CD4-positive, alpha-beta T cell (primary cell): Measurements from ENCODE around the gene LUZP4. TPM values are rescaled to one million over a fixed set of nuclear protein-coding genes. Genes with fewer than 3 reads are reported as not detected.

ENCODE experiments used
- ATAC-seq: fragments of 200-7000 bp; cut with Tn5 transposase; one replicate; pipeline ENCODE4 v1.10.0; 2022; ENCODE audit warnings: mild to moderate bottlenecking; ENCODE audit not compliant: poor library complexity
- CTCF ChIA-PET: fragments of 350-600 bp; sonication (Branson Sonifier 250); formaldehyde crosslinking; loops from one replicate; lab custom pipeline; 2021; ENCODE audit warnings: antibody characterized with exemption, inconsistent platforms; lab: Charles Lee
- POLR2A ChIA-PET: fragments of 350-600 bp; sonication (Branson Sonifier 250); formaldehyde crosslinking; loops from one replicate; lab custom pipeline; 2021; ENCODE audit warnings: antibody characterized with exemption, inconsistent platforms; lab: Charles Lee
- DNase-seq, 14 experiments: peaks; one replicate each; pipeline ENCODE4 v3.0.0-alpha.2; 2013 to 2020; ENCODE audit warnings: mixed read lengths in 2 of 14
- H3K27ac ChIP-seq, 2 donors: one replicate each; pipeline versions ENCODE4 v1.5.1 to v1.7.0; 2013; ENCODE audit warnings: low read length in 2 of 2, low read depth in 1 of 2, mild to moderate bottlenecking in 1 of 2
- H3K27me3 ChIP-seq, 2 experiments: 1 replicate in 1 of 2; 2 replicates in 1 of 2; pipeline versions ENCODE4 v1.6.1 to v1.7.0; 2013; ENCODE audit warnings: low read length in 2 of 2, control low read depth in 1 of 2, mild to moderate bottlenecking in 1 of 2, moderate library complexity in 1 of 2; ENCODE audit not compliant: insufficient read depth in 2 of 2, control insufficient read depth in 1 of 2
- H3K36me3 ChIP-seq: one replicate; pipeline ENCODE4 v1.6.1; 2013; ENCODE audit warnings: low read length, control low read depth; ENCODE audit not compliant: insufficient read depth
- H3K4me1 ChIP-seq: one replicate; pipeline ENCODE4 v1.6.1; 2013; ENCODE audit warnings: low read length, control low read depth; ENCODE audit not compliant: insufficient read depth
- H3K4me3 ChIP-seq: one replicate; pipeline ENCODE4 v1.5.1; 2013; ENCODE audit warnings: mild to moderate bottlenecking, low read length, moderate library complexity
- H3K9me3 ChIP-seq, 2 experiments: 1 replicate in 1 of 2; 2 replicates in 1 of 2; pipeline versions ENCODE4 v1.6.1 to v1.7.0; 2013; ENCODE audit warnings: low read length in 2 of 2, mild to moderate bottlenecking in 2 of 2, control low read depth in 1 of 2, moderate library complexity in 1 of 2; ENCODE audit not compliant: control insufficient read depth in 1 of 2, insufficient read depth in 1 of 2
- H3K27ac Mint-ChIP-seq: one replicate; pipeline ENCODE4 v1.8.0; 2020; ENCODE audit warnings: mixed read lengths
- H3K27me3 Mint-ChIP-seq: one replicate; pipeline ENCODE4 v1.8.0; 2021; ENCODE audit warnings: mixed read lengths
- H3K36me3 Mint-ChIP-seq: one replicate; pipeline ENCODE4 v1.8.0; 2021; ENCODE audit warnings: low read depth, mixed read lengths
- H3K4me1 Mint-ChIP-seq: one replicate; pipeline ENCODE4 v1.8.0; 2021; ENCODE audit warnings: low read depth, mixed read lengths
- H3K4me3 Mint-ChIP-seq: one replicate; pipeline ENCODE4 v1.8.0; 2020; ENCODE audit warnings: mild to moderate bottlenecking, mixed read lengths
- H3K9me3 Mint-ChIP-seq: one replicate; pipeline ENCODE4 v1.8.0; 2020; ENCODE audit warnings: mixed read lengths
- CTCF ChIP-seq: fragments of 200-600 bp; IDR thresholded peaks from one replicate; pipeline ENCODE4 v1.8.0; 2022; ENCODE audit warnings: antibody characterized with exemption, mild to moderate bottlenecking
- intact Hi-C, 2 experiments: fragments of 100-400 bp; cut with DNase I in 1 of 2; cut with micrococcal nuclease in 1 of 2; formaldehyde crosslinking; loops; one replicate each; pipeline versions ENCODE4 v1.15.1 to v1.9.0; 2023 to 2025; cut with DNase I, micrococcal nuclease
- total RNA-seq, 174 experiments: library from RNA in 2 of 174; stranded (reverse) in 2 of 174; gene quantifications; one replicate each; pipeline ENCODE4 v1.2.3 and lab custom pipeline; 2021 to 2026

Gene LUZP4
- total RNA-seq, 2 experiments from 2014 or later: not detected

- no peak overlapping the region for H3K4me3 Mint-ChIP-seq
- no peaks in the 10 kb centered on the region for H3K36me3 Mint-ChIP-seq
- H3K9me3 ChIP-seq: no peaks in the 10 kb centered on the region
- ChIA-PET CTCF (no interaction called here), POLR2A (no interaction called here)
- no peaks in the 10 kb centered on the region for H3K27me3 ChIP-seq
- H3K36me3 ChIP-seq: no peaks in the 10 kb centered on the region
- intact Hi-C loops: no loop called here
- H3K4me1 Mint-ChIP-seq: no peaks in the 10 kb centered on the region
- TF ChIP-seq CTCF: no peak
- no peak for DNase-seq
- ATAC-seq: no peak
- no peak overlapping the region for H3K27ac Mint-ChIP-seq
- no peaks in the 10 kb centered on the region for H3K27me3 Mint-ChIP-seq
- no peak overlapping the region for H3K4me3 ChIP-seq
- H3K4me1 ChIP-seq: no peaks in the 10 kb centered on the region
- H3K27ac ChIP-seq: no peak overlapping the region
- peaks cover 4% of the 10 kb centered on the region for H3K9me3 Mint-ChIP-seq
Measured at GRCh38 chrX:115268421-115268820, 21.1 kb upstream of the LUZP4 start.

GRCh38 chrX:115269051-115269683, 20.3 kb upstream of the LUZP4 start:
- H3K4me3 ChIP-seq: no peak overlapping the region
- ATAC-seq (no peak), DNase-seq (no peak)
- H3K4me1 ChIP-seq: no peaks in the 10 kb centered on the region
- no peaks in the 10 kb centered on the region for H3K36me3 ChIP-seq
- Mint-ChIP-seq H3K27me3 (no peaks in the 10 kb centered on the region), H3K36me3 (no peaks in the 10 kb centered on the region), H3K9me3 (peaks cover 4% of the 10 kb centered on the region), H3K27ac (no peak overlapping the region), H3K4me3 (no peak overlapping the region), H3K4me1 (no peaks in the 10 kb centered on the region)
- H3K9me3 ChIP-seq: no peaks in the 10 kb centered on the region
- CTCF ChIA-PET: no interaction called here
- POLR2A ChIA-PET: no interaction called here
- intact Hi-C loops: no loop called here
- H3K27me3 ChIP-seq: no peaks in the 10 kb centered on the region
- no peak for TF ChIP-seq CTCF
- no peak overlapping the region for H3K27ac ChIP-seq

- intact Hi-C loops: no loop called here
- Mint-ChIP-seq H3K4me1 (no peaks in the 10 kb centered on the region), H3K36me3 (no peaks in the 10 kb centered on the region), H3K27me3 (no peaks in the 10 kb centered on the region), H3K4me3 (no peak overlapping the region), H3K27ac (no peak overlapping the region), H3K9me3 (no peaks in the 10 kb centered on the region)
- Histone ChIP-seq H3K4me1 (no peaks in the 10 kb centered on the region), H3K4me3 (no peak overlapping the region), H3K36me3 (no peaks in the 10 kb centered on the region), H3K27ac (no peak overlapping the region), H3K27me3 (no peaks in the 10 kb centered on the region), H3K9me3 (peaks cover 0 to 5% of the 10 kb centered on the region in 2 experiments)
- TF ChIP-seq CTCF: no peak
- ChIA-PET POLR2A (no interaction called here), CTCF (no interaction called here)
- ATAC-seq (no peak), DNase-seq (no peak)
Measured at GRCh38 chrX:115284877-115285276, 4.6 kb upstream of the LUZP4 start.
